Measurements from ENCODE around the gene CAPRIN1.

GRCh38 chr11:34120651-34121050 lies 69.1 kb downstream of the CAPRIN1 start:
- TF ChIP-seq CTCF (conservative IDR thresholded peaks at IDR 0.05; ENCODE audit: low read depth, low read length) (no peak), EZH2 (IDR thresholded peaks at IDR 0.05; ENCODE audit: borderline replicate concordance, low read depth, low read length, poor library complexity, severe bottlenecking) (no peak)
